HG03045 (cell line): Measurements from ENCODE around the gene DPF3.

Source experiments
- ATAC-seq: cut with Tn5 transposase; IDR thresholded peaks from one replicate; pipeline ENCODE4 v1.9.1; 2021; ENCODE audit warnings: mild to moderate bottlenecking, moderate library complexity; ENCODE audit not compliant: unreplicated experiment

Gene DPF3

GRCh38 chr14:72722201-72722785 lies 171.6 kb downstream of the DPF3 start:
- no peak for ATAC-seq

GRCh38 chr14:72721083-72721482 lies 172.8 kb downstream of the DPF3 start:
- ATAC-seq = no peak

GRCh38 chr14:72717220-72717619 lies 176.7 kb downstream of the DPF3 start:
- ATAC-seq = no peak

GRCh38 chr14:72716476-72716875 lies 177.4 kb downstream of the DPF3 start:
- no peak for ATAC-seq

- ATAC-seq = no peak
These were observed 178.1 kb downstream of the DPF3 start for GRCh38 chr14:72715850-72716228.

- ATAC-seq = no peak
These were observed 178.6 kb downstream of the DPF3 start for GRCh38 chr14:72715215-72715849.

GRCh38 chr14:72714871-72715214 lies 179.1 kb downstream of the DPF3 start:
- no peak for ATAC-seq

- ATAC-seq = no peak
These were observed 179.8 kb downstream of the DPF3 start for GRCh38 chr14:72714094-72714493.

- ATAC-seq = no peak
These were observed 182.0 kb downstream of the DPF3 start for GRCh38 chr14:72711936-72712335.

- no peak for ATAC-seq
These were observed 183.8 kb downstream of the DPF3 start for GRCh38 chr14:72709916-72710611.

- no peak for ATAC-seq
These were observed 185.0 kb downstream of the DPF3 start for GRCh38 chr14:72708708-72709475.

- ATAC-seq = no peak
These were observed 185.7 kb downstream of the DPF3 start for GRCh38 chr14:72708222-72708621.

- no peak for ATAC-seq
These were observed 187.4 kb downstream of the DPF3 start for GRCh38 chr14:72706485-72706884.

- ATAC-seq = no peak
These were observed 189.4 kb downstream of the DPF3 start for GRCh38 chr14:72704502-72704901.

- no peak for ATAC-seq
These were observed 192.3 kb downstream of the DPF3 start for GRCh38 chr14:72701605-72702004.

GRCh38 chr14:72701237-72701565 lies 192.7 kb downstream of the DPF3 start:
- no peak for ATAC-seq

GRCh38 chr14:72700338-72701236 lies 193.3 kb downstream of the DPF3 start:
- ATAC-seq = no peak

GRCh38 chr14:72699852-72700257 lies 194.0 kb downstream of the DPF3 start:
- ATAC-seq = no peak

GRCh38 chr14:72699443-72699842 lies 194.5 kb downstream of the DPF3 start:
- no peak for ATAC-seq

- no peak for ATAC-seq
These were observed 201.2 kb downstream of the DPF3 start for GRCh38 chr14:72692696-72693095.

GRCh38 chr14:72690324-72690723 lies 203.6 kb downstream of the DPF3 start:
- no peak for ATAC-seq
